ACC112 (cell line): ENCODE measurements around the gene SCARB1.
A peak's percentile ranks its signal among the peaks of the same experiment; 100 is the strongest.

Experiments used
- H2AFZ ChIP-seq: fragments of 200-600 bp; sonication (generic); one replicate; pipeline ENCODE4 v1.6.0; 2017; ENCODE audit warnings: antibody characterized with exemption, low read length; ENCODE audit not compliant: unreplicated experiment
- H3K27ac ChIP-seq: fragments of 200-600 bp; sonication (generic); 2 replicates; pipeline ENCODE4 v1.5.1; 2014; ENCODE audit warnings: low read depth, mild to moderate bottlenecking, antibody characterized with exemption, low read length, moderate library complexity
- H3K27me3 ChIP-seq: fragments of 200-600 bp; sonication (generic); 2 replicates; pipeline ENCODE4 v1.6.1; 2014; ENCODE audit warnings: mild to moderate bottlenecking, antibody characterized with exemption, low read length, moderate library complexity, mixed read lengths; ENCODE audit not compliant: insufficient read depth
- H3K36me3 ChIP-seq: fragments of 200-600 bp; sonication (generic); 2 replicates; pipeline ENCODE4 v1.6.1; 2016; ENCODE audit warnings: mild to moderate bottlenecking, antibody characterized with exemption, low read length, moderate library complexity, mixed read lengths; ENCODE audit not compliant: insufficient read depth
- H3K4me1 ChIP-seq: fragments of 200-600 bp; sonication (generic); one replicate; pipeline ENCODE4 v1.6.1; 2016; ENCODE audit warnings: low read length, mixed read lengths; ENCODE audit not compliant: insufficient read depth, unreplicated experiment, control insufficient read depth
- H3K4me3 ChIP-seq: fragments of 200-600 bp; sonication (generic); 2 replicates; pipeline ENCODE4 v1.5.1; 2014; ENCODE audit warnings: mild to moderate bottlenecking, low read depth, low read length
- H3K79me2 ChIP-seq: fragments of 200-600 bp; sonication (generic); one replicate; pipeline ENCODE4 v1.6.0; 2016; ENCODE audit warnings: low read length; ENCODE audit not compliant: control insufficient read depth, unreplicated experiment, insufficient read depth

SCARB1 gene

GRCh38 chr12:124778411-124778810 lies 85.3 kb downstream of the SCARB1 start:
- H3K27ac ChIP-seq, result no peak overlapping the region

GRCh38 chr12:124777399-124778372 lies 86.0 kb downstream of the SCARB1 start:
- H3K27ac ChIP-seq, result no peak overlapping the region
- no peak overlapping the region for H2AFZ ChIP-seq
- H3K79me2 ChIP-seq, result no peaks in the 10 kb centered on the region
- H3K36me3 ChIP-seq, result no peaks in the 10 kb centered on the region
- peaks cover 24% of the 10 kb centered on the region for H3K4me1 ChIP-seq
- no peak overlapping the region for H3K4me3 ChIP-seq
- no peaks in the 10 kb centered on the region for H3K27me3 ChIP-seq

More at GRCh38 chr12:124778411-124778810, 85.3 kb downstream of the SCARB1 start:
- Histone ChIP-seq H3K79me2 (no peaks in the 10 kb centered on the region), H3K36me3 (no peaks in the 10 kb centered on the region), H3K27me3 (no peaks in the 10 kb centered on the region), H3K4me1 (peaks cover 24% of the 10 kb centered on the region), H3K4me3 (no peak overlapping the region), H2AFZ (no peak overlapping the region)

GRCh38 chr12:124776125-124776513 lies 87.5 kb downstream of the SCARB1 start:
- H2AFZ ChIP-seq, result no peak overlapping the region
- H3K27ac ChIP-seq, result peak overlapping the region; percentile 95
- H3K4me3 ChIP-seq, result no peak overlapping the region
- no peaks in the 10 kb centered on the region for H3K27me3 ChIP-seq
- peaks cover 27% of the 10 kb centered on the region for H3K4me1 ChIP-seq
- no peaks in the 10 kb centered on the region for H3K36me3 ChIP-seq
- H3K79me2 ChIP-seq, result no peaks in the 10 kb centered on the region

GRCh38 chr12:124774462-124775167 lies 89.0 kb downstream of the SCARB1 start:
- H3K79me2 ChIP-seq, result no peaks in the 10 kb centered on the region
- H3K27ac ChIP-seq, result peak overlapping the region; percentile 95
- H3K4me1 ChIP-seq, result peaks cover 27% of the 10 kb centered on the region
- H3K36me3 ChIP-seq, result no peaks in the 10 kb centered on the region
- peak overlapping the region; percentile 69 for H3K4me3 ChIP-seq
- H3K27me3 ChIP-seq, result no peaks in the 10 kb centered on the region
- H2AFZ ChIP-seq, result peak overlapping the region; percentile 16

- peak overlapping the region; percentile 16 for H2AFZ ChIP-seq
- no peaks in the 10 kb centered on the region for H3K27me3 ChIP-seq
- no peaks in the 10 kb centered on the region for H3K36me3 ChIP-seq
- H3K79me2 ChIP-seq, result no peaks in the 10 kb centered on the region
- H3K4me1 ChIP-seq, result peaks cover 28% of the 10 kb centered on the region
- H3K4me3 ChIP-seq, result peak overlapping the region; percentile 69
- peak overlapping the region; percentile 95 for H3K27ac ChIP-seq
Observed at GRCh38 chr12:124774054-124774461, 89.6 kb downstream of the SCARB1 start.

GRCh38 chr12:124772289-124773170 lies 91.1 kb downstream of the SCARB1 start:
- Histone ChIP-seq H3K27ac (no peak overlapping the region), H3K4me3 (no peak overlapping the region), H3K36me3 (no peaks in the 10 kb centered on the region), H3K27me3 (no peaks in the 10 kb centered on the region), H2AFZ (no peak overlapping the region), H3K4me1 (peaks cover 36% of the 10 kb centered on the region), H3K79me2 (no peaks in the 10 kb centered on the region)

- H3K36me3 ChIP-seq, result no peaks in the 10 kb centered on the region
- no peaks in the 10 kb centered on the region for H3K27me3 ChIP-seq
- no peak overlapping the region for H2AFZ ChIP-seq
- peaks cover 36% of the 10 kb centered on the region for H3K4me1 ChIP-seq
- H3K4me3 ChIP-seq, result no peak overlapping the region
- no peak overlapping the region for H3K27ac ChIP-seq
- no peaks in the 10 kb centered on the region for H3K79me2 ChIP-seq
Observed at GRCh38 chr12:124771462-124772288, 92.0 kb downstream of the SCARB1 start.

- Histone ChIP-seq H2AFZ (no peak overlapping the region), H3K4me3 (no peak overlapping the region), H3K36me3 (no peaks in the 10 kb centered on the region), H3K79me2 (no peaks in the 10 kb centered on the region), H3K27ac (no peak overlapping the region), H3K27me3 (no peaks in the 10 kb centered on the region), H3K4me1 (peaks cover 28% of the 10 kb centered on the region)
Observed at GRCh38 chr12:124770728-124771127, 92.9 kb downstream of the SCARB1 start.

- no peaks in the 10 kb centered on the region for H3K79me2 ChIP-seq
- no peak overlapping the region for H3K27ac ChIP-seq
- H3K4me1 ChIP-seq, result peaks cover 22% of the 10 kb centered on the region
- H3K4me3 ChIP-seq, result no peak overlapping the region
- H3K36me3 ChIP-seq, result no peaks in the 10 kb centered on the region
- H3K27me3 ChIP-seq, result no peaks in the 10 kb centered on the region
- H2AFZ ChIP-seq, result no peak overlapping the region
Observed at GRCh38 chr12:124769881-124770512, 93.7 kb downstream of the SCARB1 start.
